Erythroblast (primary cell): ENCODE measurements around the gene COA1.
"Not testable (repeated sequence)": the region's sequence is repeated elsewhere in the genome, so short reads cannot be mapped to it uniquely, and the experiment has no call there.

Experiments
- DNase-seq, 2 experiments: peaks; one replicate each; lab custom pipeline; 2025; lab: John Stamatoyannopoulos, UW
- GATA1 ChIP-seq: IDR thresholded peaks from 2 replicates; pipeline ENCODE4 v1.6.1; 2011; ENCODE audit warnings: low read depth, mild to moderate bottlenecking, control low read depth, low read length, moderate library complexity
- POLR2A ChIP-seq: IDR thresholded peaks from 2 replicates; pipeline ENCODE4 v1.6.1; 2011; ENCODE audit warnings: mild to moderate bottlenecking, low read length

Gene COA1

DNA sequence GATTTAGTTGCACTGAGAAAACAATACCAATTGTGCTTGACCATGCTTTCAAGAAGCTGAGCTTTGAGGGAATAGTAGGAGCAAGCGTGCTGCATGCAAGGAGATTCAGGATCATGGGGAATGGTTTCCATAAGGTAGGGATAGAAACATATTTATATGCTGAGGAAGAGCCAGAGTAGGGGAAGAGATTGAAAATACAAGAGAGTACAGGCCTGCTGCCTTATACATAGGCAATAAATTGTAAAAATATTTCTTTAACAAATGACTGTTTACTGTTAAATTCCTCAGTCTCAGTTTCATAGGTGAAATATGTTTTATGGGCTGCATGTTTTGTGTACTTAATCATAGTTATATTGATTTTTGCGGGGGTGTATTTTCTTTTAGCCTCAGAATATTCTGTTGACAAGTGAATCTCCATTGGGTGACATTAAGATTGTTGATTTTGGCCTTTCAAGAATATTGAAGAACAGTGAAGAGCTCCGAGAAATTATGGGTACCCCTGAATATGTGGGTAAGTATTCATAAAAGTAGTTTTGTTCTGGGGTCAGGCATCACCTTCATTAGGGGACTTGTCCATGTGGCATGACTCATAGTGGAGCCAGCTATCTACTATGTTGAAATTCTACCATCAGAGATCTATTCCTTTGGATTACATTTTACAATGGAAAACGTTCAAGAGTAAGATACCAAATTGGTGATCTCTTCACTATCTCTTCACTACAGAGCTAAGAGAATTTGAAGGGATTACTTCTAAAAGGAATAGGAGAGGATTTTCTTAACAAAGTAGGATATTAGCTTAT lies 109.9 kb downstream of the COA1 start:
- DNase-seq, result no peak
- TF ChIP-seq GATA1, result no peak
- no peak for TF ChIP-seq POLR2A

DNA sequence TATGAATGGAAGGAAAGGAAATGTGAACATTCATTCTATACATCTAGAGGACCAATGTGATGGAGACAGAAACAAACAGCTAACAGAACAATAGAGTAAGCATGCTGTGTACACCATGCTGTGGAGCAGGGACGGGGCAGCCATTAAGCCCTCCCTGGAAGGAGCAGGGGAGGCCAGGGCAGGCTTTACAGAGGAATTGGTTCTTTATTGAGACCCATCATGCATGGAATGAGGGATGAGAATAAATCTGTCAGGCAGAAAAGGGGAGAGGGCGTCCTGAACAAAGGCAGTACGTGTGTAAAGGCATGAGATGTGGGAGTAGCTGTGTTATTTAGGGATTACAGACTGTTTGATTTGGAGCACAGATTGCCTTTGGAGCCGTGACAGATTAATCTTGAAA lies 111.2 kb downstream of the COA1 start:
- TF ChIP-seq POLR2A (no peak), GATA1 (no peak)
- no peak for DNase-seq

DNA sequence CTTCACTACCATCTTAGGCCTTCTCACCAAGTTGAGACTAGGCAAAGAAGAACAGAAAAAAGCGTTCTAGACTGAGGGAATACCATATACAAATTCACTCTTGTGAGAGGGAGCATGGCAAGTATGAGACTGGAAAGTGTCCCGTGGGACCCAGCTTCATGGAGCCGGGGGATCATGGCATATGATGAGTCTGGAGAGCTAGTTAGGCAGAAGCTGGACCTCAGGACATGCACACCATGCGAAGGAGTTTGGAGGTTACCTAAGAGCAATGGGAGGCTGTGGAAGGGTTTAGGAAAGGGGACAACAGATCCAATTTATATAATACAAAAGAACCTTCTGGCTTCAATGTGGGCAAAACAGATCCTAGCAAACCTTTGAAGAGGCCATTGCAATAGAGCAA lies 112.3 kb downstream of the COA1 start:
- TF ChIP-seq GATA1 (no peak), POLR2A (no peak)
- DNase-seq, result no peak

DNA sequence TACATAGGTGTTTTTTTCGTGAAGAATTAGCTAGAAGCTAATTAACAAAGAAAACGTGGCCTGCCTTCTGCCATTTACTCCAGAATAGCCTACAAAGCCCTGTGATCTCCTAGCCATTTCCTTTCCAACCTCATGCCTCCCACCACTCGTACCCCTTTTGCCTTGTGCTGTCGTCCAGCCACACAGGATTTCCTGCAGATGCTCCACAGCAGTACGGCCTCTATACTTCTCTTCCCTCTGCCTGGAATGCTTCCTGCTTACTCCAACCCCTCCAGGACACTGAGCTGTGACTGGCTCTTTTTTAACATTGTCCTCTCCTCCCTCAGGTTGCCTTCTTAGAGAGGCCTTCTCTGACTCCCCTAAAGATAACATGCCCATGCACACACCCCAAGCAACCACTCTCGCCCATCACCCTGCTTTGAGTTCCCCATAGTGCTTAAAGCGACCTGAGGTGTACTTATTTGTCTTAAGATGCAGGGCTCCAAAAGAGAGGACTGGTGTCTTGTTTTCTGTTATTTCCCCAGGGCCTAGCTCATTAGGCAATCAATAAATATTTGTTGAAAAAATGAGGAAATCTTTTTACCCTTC lies 113.7 kb downstream of the COA1 start:
- no peak for DNase-seq
- no peak for TF ChIP-seq GATA1
- TF ChIP-seq POLR2A, result no peak

DNA sequence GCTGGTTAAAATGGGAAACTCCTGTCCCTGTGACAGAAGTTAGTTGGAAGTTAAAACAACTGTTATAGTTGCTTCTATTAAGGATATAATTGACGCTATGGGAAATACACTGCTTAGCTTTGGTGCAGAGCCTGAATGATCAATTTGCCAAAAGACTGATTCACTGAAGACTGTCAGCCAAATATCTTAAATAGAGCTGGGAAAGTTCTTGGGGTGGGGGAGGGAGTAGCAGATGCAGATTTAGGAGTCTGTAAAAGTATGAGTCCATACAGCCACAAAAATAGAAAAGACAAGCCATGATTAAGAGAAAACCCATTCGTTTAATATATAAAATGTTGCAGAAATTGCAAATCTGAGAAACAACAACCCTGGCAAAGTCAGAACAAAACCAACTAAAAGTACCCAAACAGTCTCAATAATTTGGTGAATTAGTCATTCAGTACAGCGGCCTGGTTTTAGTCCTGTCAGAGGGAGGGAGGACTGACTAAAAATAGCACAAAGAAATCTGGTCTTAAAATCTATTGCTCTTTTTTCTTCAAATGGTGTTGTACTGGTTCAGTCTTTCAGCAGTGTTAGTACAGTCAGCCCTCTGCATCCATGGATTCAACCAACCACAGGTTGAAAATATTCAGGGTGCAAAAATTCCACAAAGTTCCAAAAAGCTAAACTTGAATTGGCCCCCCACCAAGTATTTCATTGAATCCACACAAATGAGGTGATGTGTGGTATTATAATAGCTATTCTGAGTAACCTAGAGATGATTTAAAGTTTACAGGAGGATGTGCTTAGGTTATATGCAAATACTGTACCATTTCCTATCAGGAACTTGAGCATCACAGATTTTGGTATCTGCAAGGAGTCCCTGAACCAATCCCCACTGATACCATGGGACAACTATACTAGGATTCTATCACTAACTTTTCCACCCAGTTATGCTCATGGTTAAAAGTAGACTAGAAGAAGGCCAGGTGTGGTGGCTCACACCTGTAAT lies 116.4 kb downstream of the COA1 start:
- no peak for DNase-seq
- TF ChIP-seq GATA1 (no peak), POLR2A (no peak)

DNA sequence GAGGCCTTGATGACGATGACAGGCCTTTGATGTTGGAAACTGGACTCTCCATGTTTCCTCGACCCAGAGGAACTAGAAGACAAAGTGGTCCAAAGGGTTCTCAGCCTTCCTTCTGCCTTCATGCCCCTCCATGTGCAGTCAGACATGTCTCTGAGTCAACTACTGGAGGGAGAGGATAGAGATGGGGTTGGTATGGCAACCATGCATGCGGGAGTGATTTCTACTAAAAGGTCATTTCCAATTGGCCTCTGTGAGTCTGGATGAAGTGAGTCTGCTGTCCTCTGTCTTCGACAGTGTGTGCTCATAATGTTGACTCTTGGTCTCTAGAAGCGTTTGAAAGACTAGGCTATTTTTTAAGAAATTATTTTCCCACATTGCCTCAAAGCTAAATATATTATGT lies 117.2 kb downstream of the COA1 start:
- TF ChIP-seq GATA1, result no peak
- no peak for TF ChIP-seq POLR2A
- DNase-seq, result no peak

DNA sequence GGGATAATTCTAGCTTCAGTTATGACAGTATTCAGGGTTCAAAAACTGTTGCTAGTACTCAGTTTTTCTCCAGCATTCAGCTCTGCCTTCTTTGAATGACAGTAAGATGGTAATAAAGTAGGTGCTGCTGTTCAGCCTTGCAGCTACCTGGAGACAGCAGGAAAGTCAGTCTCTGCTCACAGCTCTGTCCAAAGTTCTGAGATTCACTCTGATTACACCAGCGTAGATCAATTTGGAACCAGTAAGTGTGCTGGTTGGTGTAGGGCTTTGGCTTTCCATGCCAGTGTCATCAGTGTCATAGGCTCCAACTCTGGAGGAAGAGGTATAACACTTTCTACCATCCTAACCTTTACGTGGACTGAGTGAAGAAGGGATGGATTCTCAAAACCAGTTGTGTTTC lies 120.2 kb downstream of the COA1 start:
- DNase-seq, result no peak
- TF ChIP-seq GATA1 (no peak), POLR2A (no peak)

DNA sequence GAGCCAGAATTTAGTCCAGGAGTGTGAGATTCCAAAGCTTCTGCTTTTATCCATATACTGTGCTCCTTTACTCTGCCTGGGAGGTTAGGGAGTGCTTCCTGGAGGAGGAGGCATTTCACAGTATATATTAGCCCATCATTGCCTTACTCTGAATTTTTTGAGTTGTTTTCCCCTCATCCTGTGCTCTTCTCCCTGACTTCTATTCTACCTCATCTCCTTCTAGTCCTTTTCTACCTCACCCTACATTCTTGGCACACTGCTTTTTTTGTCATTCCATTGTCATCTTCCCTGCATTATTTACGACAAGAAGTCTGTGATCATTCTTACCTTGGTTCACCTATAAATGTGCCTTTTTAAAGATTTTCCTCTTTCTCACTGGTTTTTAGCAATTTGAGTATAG lies 125.1 kb downstream of the COA1 start:
- no peak for DNase-seq
- TF ChIP-seq GATA1 (no peak), POLR2A (no peak)

DNA sequence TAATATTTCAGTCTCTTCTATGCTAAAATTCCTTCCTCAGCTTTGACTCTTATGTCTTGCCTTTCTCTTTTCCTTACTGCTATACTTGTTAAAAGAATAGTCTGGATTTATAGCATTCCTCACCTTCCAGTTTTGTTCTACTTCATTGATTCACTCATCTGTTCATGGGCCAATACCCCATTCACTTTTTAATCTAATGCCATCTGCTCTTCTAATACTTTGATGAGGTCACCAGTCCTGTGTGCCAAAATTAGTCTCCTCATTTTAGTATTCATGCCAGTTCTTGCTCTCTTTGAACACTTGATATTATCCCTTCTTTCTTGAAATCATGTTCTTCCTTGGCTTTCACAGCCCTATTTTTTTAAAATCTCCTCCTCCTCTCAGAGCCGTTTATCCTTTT lies 127.1 kb downstream of the COA1 start:
- DNase-seq, result no peak
- TF ChIP-seq POLR2A, result no peak
- TF ChIP-seq GATA1, result no peak

DNA sequence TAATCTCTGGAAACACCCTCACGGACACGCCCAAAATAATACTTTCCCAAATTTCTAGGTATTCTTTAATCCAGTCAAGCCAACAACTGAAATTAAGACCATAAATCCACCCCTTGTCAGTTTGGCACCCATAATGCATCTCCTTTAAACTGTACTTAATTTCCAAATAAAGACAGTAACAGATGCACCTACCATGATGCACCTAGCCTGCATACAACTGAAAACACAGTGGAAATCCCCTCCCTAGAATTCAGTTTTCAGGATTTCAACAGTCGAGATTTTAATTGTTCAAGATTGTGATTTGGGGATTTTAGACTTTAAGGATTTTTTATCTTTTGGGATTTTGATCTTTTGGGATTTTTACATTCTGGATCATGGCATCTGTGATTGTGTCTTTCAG lies 129.3 kb downstream of the COA1 start:
- TF ChIP-seq POLR2A, result no peak
- no peak for TF ChIP-seq GATA1
- no peak for DNase-seq

DNA sequence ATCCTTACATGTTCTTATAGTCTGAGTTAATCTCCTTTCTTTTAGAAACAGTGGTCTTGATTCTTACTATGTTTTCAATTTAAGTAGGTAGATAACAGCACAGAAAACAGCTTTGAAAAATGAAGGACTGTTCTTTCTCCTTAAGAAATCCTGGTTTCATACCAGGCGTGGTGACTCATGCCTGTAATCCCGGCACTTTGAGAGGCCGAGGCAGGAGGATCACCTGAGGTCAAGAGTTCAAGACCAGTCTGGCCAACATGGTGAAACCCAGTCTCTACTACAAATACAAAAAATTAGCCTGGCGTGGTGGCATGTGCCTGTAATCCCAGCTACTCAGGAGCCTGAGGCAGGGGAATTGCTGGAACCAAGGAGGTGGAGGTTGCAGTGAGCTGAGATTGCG lies 132.9 kb downstream of the COA1 start:
- DNase-seq, result not testable (repeated sequence)

DNA sequence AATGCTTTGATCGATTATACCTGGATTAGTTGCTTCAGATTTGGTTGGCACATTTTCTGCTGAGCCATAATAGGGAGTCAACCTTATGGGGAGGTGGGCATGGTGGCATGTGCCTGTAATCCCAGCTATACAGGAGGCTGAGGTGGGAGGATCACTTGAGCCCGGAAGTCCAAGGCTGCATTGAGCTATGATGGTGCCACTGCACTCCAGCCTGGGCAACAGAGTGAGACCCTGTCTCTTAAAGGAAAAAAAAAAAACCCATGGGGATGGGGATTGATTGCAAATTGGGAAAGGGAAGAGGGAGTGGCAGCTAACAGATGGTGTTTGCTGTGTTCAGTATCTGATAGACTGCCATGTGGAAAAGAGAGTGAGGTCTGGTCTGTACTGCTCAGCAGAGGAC lies 135.3 kb downstream of the COA1 start:
- no peak for DNase-seq
- TF ChIP-seq GATA1 (no peak), POLR2A (no peak)

DNA sequence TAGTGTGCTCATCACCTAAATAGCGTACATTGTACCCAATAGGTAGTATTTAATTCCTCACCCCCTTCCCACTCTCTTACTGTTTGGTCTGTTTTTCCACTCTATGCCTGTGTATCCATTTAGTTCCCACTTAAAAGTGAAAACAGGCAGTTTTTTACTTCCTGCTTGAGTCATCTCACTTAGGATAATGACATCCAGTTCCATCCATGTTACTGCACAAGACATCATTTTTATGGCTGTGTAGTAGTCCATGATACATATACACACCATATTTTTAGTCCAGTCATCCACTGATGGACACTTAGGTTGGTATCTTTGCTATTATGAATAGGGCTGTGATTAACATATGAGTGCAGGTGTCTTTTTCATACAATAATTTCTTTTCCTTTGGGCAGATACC lies 136.3 kb downstream of the COA1 start:
- TF ChIP-seq GATA1, result no peak
- TF ChIP-seq POLR2A, result no peak
- DNase-seq, result no peak

DNA sequence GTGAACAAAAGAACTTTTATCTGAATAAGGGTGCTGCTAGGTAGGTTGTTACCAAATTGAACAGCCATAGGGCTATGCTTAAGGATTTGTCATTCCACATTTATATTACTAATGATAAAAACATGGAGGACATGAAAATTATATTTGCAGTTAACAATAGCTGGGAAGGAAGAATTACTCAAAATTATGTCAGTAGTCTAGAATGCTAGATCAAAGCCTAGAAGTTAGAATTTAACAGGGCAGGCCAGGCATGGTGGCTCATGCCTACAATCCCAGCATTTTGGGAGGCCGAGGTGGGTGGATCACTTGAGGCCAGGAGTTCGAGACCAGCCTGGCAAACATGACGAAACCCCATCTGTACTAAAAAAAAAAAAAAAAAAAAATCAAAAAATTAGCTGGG lies 137.0 kb downstream of the COA1 start:
- DNase-seq, result no peak
- TF ChIP-seq POLR2A (no peak), GATA1 (no peak)
